T-helper 1 cell treated with Interleukin-12 subunit alpha and Interleukin-12 subunit beta and Interleukin-4 antibody, amounts not matched to agents 30 μg/mL and 1 μg/mL, for 36 hours (primary cell): Measurements from ENCODE around the gene MYO1B.

Source experiments
- H3K27ac Mint-ChIP-seq: one replicate; pipeline ENCODE4 v1.8.0; 2021; ENCODE audit warnings: mild to moderate bottlenecking, mixed read lengths
- H3K27me3 Mint-ChIP-seq: one replicate; pipeline ENCODE4 v1.8.0; 2021; ENCODE audit warnings: low read depth, mixed read lengths
- H3K36me3 Mint-ChIP-seq: one replicate; pipeline ENCODE4 v1.8.0; 2021; ENCODE audit warnings: low read depth, mixed read lengths
- H3K4me1 Mint-ChIP-seq: one replicate; pipeline ENCODE4 v1.8.0; 2021; ENCODE audit warnings: low read depth, mixed read lengths
- H3K4me3 Mint-ChIP-seq: one replicate; pipeline ENCODE4 v1.8.0; 2021; ENCODE audit warnings: mild to moderate bottlenecking, moderate library complexity, mixed read lengths
- H3K9me3 Mint-ChIP-seq: one replicate; pipeline ENCODE4 v1.8.0; 2021; ENCODE audit warnings: mixed read lengths

Gene MYO1B

GRCh38 chr2:191241418-191241817 is 3.8 kb upstream of the MYO1B start:
- peaks cover 4% of the 10 kb centered on the region for H3K36me3 Mint-ChIP-seq
- H3K4me3 Mint-ChIP-seq: no peak overlapping the region
- H3K4me1 Mint-ChIP-seq: peaks cover 10% of the 10 kb centered on the region
- no peaks in the 10 kb centered on the region for H3K9me3 Mint-ChIP-seq
- no peak overlapping the region for H3K27ac Mint-ChIP-seq
- H3K27me3 Mint-ChIP-seq: peaks cover 5% of the 10 kb centered on the region

- Mint-ChIP-seq H3K9me3 (no peaks in the 10 kb centered on the region), H3K36me3 (peaks cover 4% of the 10 kb centered on the region), H3K27ac (no peak overlapping the region), H3K4me1 (peaks cover 22% of the 10 kb centered on the region), H3K4me3 (no peak overlapping the region), H3K27me3 (peaks cover 10% of the 10 kb centered on the region)
These were observed 2.0 kb upstream of the MYO1B start for GRCh38 chr2:191243154-191243553.

- Mint-ChIP-seq H3K9me3 (no peaks in the 10 kb centered on the region), H3K36me3 (peaks cover 4% of the 10 kb centered on the region), H3K4me3 (peak overlapping the region; percentile 64), H3K4me1 (peaks cover 25% of the 10 kb centered on the region), H3K27ac (no peak overlapping the region), H3K27me3 (peaks cover 16% of the 10 kb centered on the region)
These were observed 854 bp upstream of the MYO1B start for GRCh38 chr2:191244350-191244749.

GRCh38 chr2:191245869-191246531 is 796 bp downstream of the MYO1B start:
- Mint-ChIP-seq H3K36me3 (peaks cover 4% of the 10 kb centered on the region), H3K4me1 (peaks cover 25% of the 10 kb centered on the region), H3K9me3 (no peaks in the 10 kb centered on the region), H3K27me3 (peaks cover 16% of the 10 kb centered on the region), H3K27ac (peak overlapping the region; percentile 73), H3K4me3 (peak overlapping the region; percentile 90)

GRCh38 chr2:191246820-191247380 is 1.7 kb downstream of the MYO1B start:
- Mint-ChIP-seq H3K27me3 (peaks cover 16% of the 10 kb centered on the region), H3K27ac (no peak overlapping the region), H3K36me3 (peaks cover 4% of the 10 kb centered on the region)

GRCh38 chr2:191247381-191248057 is 2.3 kb downstream of the MYO1B start:
- H3K27ac Mint-ChIP-seq: no peak overlapping the region
- H3K4me3 Mint-ChIP-seq: peak overlapping the region; percentile 22
- H3K36me3 Mint-ChIP-seq: peaks cover 4% of the 10 kb centered on the region
- H3K9me3 Mint-ChIP-seq: no peaks in the 10 kb centered on the region
- peaks cover 16% of the 10 kb centered on the region for H3K27me3 Mint-ChIP-seq
- H3K4me1 Mint-ChIP-seq: peaks cover 25% of the 10 kb centered on the region

More at GRCh38 chr2:191246820-191247380, 1.7 kb downstream of the MYO1B start:
- Mint-ChIP-seq H3K9me3 (no peaks in the 10 kb centered on the region), H3K4me3 (no peak overlapping the region), H3K4me1 (peaks cover 25% of the 10 kb centered on the region)

- Mint-ChIP-seq H3K27ac (no peak overlapping the region), H3K4me3 (no peak overlapping the region), H3K4me1 (peaks cover 22% of the 10 kb centered on the region), H3K36me3 (no peaks in the 10 kb centered on the region), H3K27me3 (peaks cover 11% of the 10 kb centered on the region), H3K9me3 (no peaks in the 10 kb centered on the region)
These were observed 4.1 kb downstream of the MYO1B start for GRCh38 chr2:191249156-191249813.

GRCh38 chr2:191250400-191250799 is 5.2 kb downstream of the MYO1B start:
- Mint-ChIP-seq H3K27me3 (peaks cover 11% of the 10 kb centered on the region), H3K4me1 (peaks cover 19% of the 10 kb centered on the region)

GRCh38 chr2:191250986-191251385 is 5.8 kb downstream of the MYO1B start:
- H3K27me3 Mint-ChIP-seq: peaks cover 11% of the 10 kb centered on the region
- no peak overlapping the region for H3K4me3 Mint-ChIP-seq
- H3K9me3 Mint-ChIP-seq: no peaks in the 10 kb centered on the region
- no peak overlapping the region for H3K27ac Mint-ChIP-seq
- H3K36me3 Mint-ChIP-seq: no peaks in the 10 kb centered on the region
- H3K4me1 Mint-ChIP-seq: peaks cover 19% of the 10 kb centered on the region

More at GRCh38 chr2:191250400-191250799, 5.2 kb downstream of the MYO1B start:
- Mint-ChIP-seq H3K36me3 (no peaks in the 10 kb centered on the region), H3K4me3 (no peak overlapping the region), H3K27ac (no peak overlapping the region), H3K9me3 (no peaks in the 10 kb centered on the region)

- no peak overlapping the region for H3K27ac Mint-ChIP-seq
- H3K9me3 Mint-ChIP-seq: no peaks in the 10 kb centered on the region
- no peaks in the 10 kb centered on the region for H3K36me3 Mint-ChIP-seq
- peaks cover 6% of the 10 kb centered on the region for H3K27me3 Mint-ChIP-seq
- H3K4me3 Mint-ChIP-seq: no peak overlapping the region
- H3K4me1 Mint-ChIP-seq: peaks cover 4% of the 10 kb centered on the region
These were observed 7.5 kb downstream of the MYO1B start for GRCh38 chr2:191252699-191253098.

GRCh38 chr2:191253476-191253875 is 8.3 kb downstream of the MYO1B start:
- H3K9me3 Mint-ChIP-seq: no peaks in the 10 kb centered on the region
- no peak overlapping the region for H3K4me3 Mint-ChIP-seq
- H3K36me3 Mint-ChIP-seq: no peaks in the 10 kb centered on the region
- peaks cover 2% of the 10 kb centered on the region for H3K4me1 Mint-ChIP-seq
- H3K27me3 Mint-ChIP-seq: peaks cover 5% of the 10 kb centered on the region
- H3K27ac Mint-ChIP-seq: no peak overlapping the region

GRCh38 chr2:191255271-191255670 is 10.1 kb downstream of the MYO1B start:
- no peaks in the 10 kb centered on the region for H3K4me1 Mint-ChIP-seq
- no peaks in the 10 kb centered on the region for H3K27me3 Mint-ChIP-seq
- H3K27ac Mint-ChIP-seq: no peak overlapping the region
- no peaks in the 10 kb centered on the region for H3K36me3 Mint-ChIP-seq
- H3K4me3 Mint-ChIP-seq: no peak overlapping the region
- no peaks in the 10 kb centered on the region for H3K9me3 Mint-ChIP-seq

- H3K9me3 Mint-ChIP-seq: no peaks in the 10 kb centered on the region
- H3K27ac Mint-ChIP-seq: no peak overlapping the region
- no peaks in the 10 kb centered on the region for H3K27me3 Mint-ChIP-seq
- no peaks in the 10 kb centered on the region for H3K4me1 Mint-ChIP-seq
- no peak overlapping the region for H3K4me3 Mint-ChIP-seq
- no peaks in the 10 kb centered on the region for H3K36me3 Mint-ChIP-seq
These were observed 10.6 kb downstream of the MYO1B start for GRCh38 chr2:191255756-191256312.

- Mint-ChIP-seq H3K36me3 (no peaks in the 10 kb centered on the region), H3K27me3 (no peaks in the 10 kb centered on the region), H3K4me1 (no peaks in the 10 kb centered on the region), H3K4me3 (no peak overlapping the region), H3K9me3 (no peaks in the 10 kb centered on the region), H3K27ac (no peak overlapping the region)
These were observed 12.7 kb downstream of the MYO1B start for GRCh38 chr2:191257934-191258333.
